ENCODE results near the gene DDX41. TPM values are rescaled to one million over a fixed set of nuclear protein-coding genes. Genes with fewer than 3 reads are reported as not detected.

Gene DDX41
- total RNA-seq, 1 experiment from 2014 or later: 133 TPM

GRCh38 chr5:177505075-177505474, 11.7 kb downstream of the DDX41 start:
- Histone ChIP-seq H2AK5ac (ENCODE audit: insufficient read length, low read length) (no peak overlapping the region), H3T11ph (ENCODE audit: low read length) (no peak overlapping the region), H3K79me1 (ENCODE audit: insufficient read depth, low read depth, low read length, poor library complexity, severe bottlenecking) (no peaks in the 10 kb centered on the region), H3K23ac (ENCODE audit: insufficient read length, low read depth, low read length) (no peak overlapping the region), H3K27ac (ENCODE audit: insufficient read length, low read depth, low read length) (no peak overlapping the region), H2BK15ac (ENCODE audit: low read depth, low read length) (no peak overlapping the region), H4K5ac (ENCODE audit: insufficient read length, low read depth, low read length) (no peak overlapping the region), H2BK120ac (ENCODE audit: low read depth, low read length, poor library complexity, severe bottlenecking) (no peak overlapping the region), H4K91ac (ENCODE audit: insufficient read length, low read depth, low read length) (no peak overlapping the region), H3K9ac (ENCODE audit: extremely low read depth, insufficient read length, low read length) (no peak overlapping the region), H2BK20ac (ENCODE audit: low read depth, low read length, poor library complexity, severe bottlenecking) (no peak overlapping the region), H3K27me3 (ENCODE audit: insufficient read depth, low read length) (no peaks in the 10 kb centered on the region), H3K56ac (ENCODE audit: insufficient read length, low read depth, low read length) (no peak overlapping the region), H3K4me2 (ENCODE audit: insufficient read depth, insufficient read length, low read length) (no peak overlapping the region), H3K79me2 (ENCODE audit: insufficient read depth, low read length) (no peaks in the 10 kb centered on the region), H4K20me1 (ENCODE audit: control insufficient read depth, insufficient read depth, insufficient read length) (no peaks in the 10 kb centered on the region), H2BK12ac (ENCODE audit: insufficient read length, low read depth, low read length) (no peak overlapping the region), H2BK5ac (ENCODE audit: insufficient read length, low read length) (no peak overlapping the region), H3K4me1 (ENCODE audit: insufficient read depth, low read length) (no peaks in the 10 kb centered on the region; the same call in 1 of the 2 replicates), H3K4ac (ENCODE audit: low read depth, low read length) (no peak overlapping the region), H3K14ac (ENCODE audit: insufficient read depth, low read length) (no peak overlapping the region), H2AFZ (ENCODE audit: low read length) (no peak overlapping the region), H3K9me3 (ENCODE audit: control insufficient read depth, low read depth, low read length) (no peaks in the 10 kb centered on the region), H3K23me2 (ENCODE audit: insufficient read length, low read depth, low read length, poor library complexity, severe bottlenecking) (no peaks in the 10 kb centered on the region), H4K8ac (replicated peaks; ENCODE audit: insufficient read length, low read depth, low read length) (no peak overlapping the region), H3K18ac (ENCODE audit: insufficient read length, low read depth, low read length) (no peak overlapping the region)
- H3K9me3 Mint-ChIP-seq: no peaks in the 10 kb centered on the region
- DNase-seq: no peak
- peaks cover 10 to 20% (median 12%) of the 10 kb centered on the region in 3 experiments; a peak in 6 of 7 replicates for H3K36me3 Mint-ChIP-seq (ENCODE audit: insufficient read depth in 1 of 3, low read depth in 3 of 3)
- WGBS (ENCODE audit: extremely low coverage, insufficient read length, low lambda C conversion rate): no CpG with 5 or more reads among the region's 4 CpGs
- peaks cover 19 to 29% of the 10 kb centered on the region in 2 experiments for H3K4me1 Mint-ChIP-seq
- H3K27me3 Mint-ChIP-seq (ENCODE audit: low read depth): peaks cover 6% of the 10 kb centered on the region
- TF ChIP-seq, protein P1, sequence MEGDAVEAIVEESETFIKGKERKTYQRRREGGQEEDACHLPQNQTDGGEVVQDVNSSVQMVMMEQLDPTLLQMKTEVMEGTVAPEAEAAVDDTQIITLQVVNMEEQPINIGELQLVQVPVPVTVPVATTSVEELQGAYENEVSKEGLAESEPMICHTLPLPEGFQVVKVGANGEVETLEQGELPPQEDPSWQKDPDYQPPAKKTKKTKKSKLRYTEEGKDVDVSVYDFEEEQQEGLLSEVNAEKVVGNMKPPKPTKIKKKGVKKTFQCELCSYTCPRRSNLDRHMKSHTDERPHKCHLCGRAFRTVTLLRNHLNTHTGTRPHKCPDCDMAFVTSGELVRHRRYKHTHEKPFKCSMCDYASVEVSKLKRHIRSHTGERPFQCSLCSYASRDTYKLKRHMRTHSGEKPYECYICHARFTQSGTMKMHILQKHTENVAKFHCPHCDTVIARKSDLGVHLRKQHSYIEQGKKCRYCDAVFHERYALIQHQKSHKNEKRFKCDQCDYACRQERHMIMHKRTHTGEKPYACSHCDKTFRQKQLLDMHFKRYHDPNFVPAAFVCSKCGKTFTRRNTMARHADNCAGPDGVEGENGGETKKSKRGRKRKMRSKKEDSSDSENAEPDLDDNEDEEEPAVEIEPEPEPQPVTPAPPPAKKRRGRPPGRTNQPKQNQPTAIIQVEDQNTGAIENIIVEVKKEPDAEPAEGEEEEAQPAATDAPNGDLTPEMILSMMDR (conservative IDR thresholded peaks at IDR 0.05): no peak
- H3K4me3 Mint-ChIP-seq: no peak overlapping the region
- H3K27ac Mint-ChIP-seq: no peak overlapping the region; a peak in 1 of 7 replicates

Measured in H9 (cell line).